Activated T-helper 9 cell treated with anti-CD3 and anti-CD28 coated beads, Interleukin-2, amount 50 U/mL, for 16 hours (primary cell): ENCODE measurements around the gene DTX3L.

ENCODE experiments used
- DNase-seq: peaks from one replicate; pipeline ENCODE4 v3.0.0-alpha.2; 2020; ENCODE audit warnings: low read depth

DTX3L gene

GRCh38 chr3:122564155-122564912, at the start of gene DTX3L, which contains the start of gene PARP9:
Gene DTX3L (plus strand): TSS chr3:122564338. CDS start chr3:122564427, 89 bp downstream.
Gene PARP9 (minus strand): TSS chr3:122564300. CDS start chr3:122559620, 4,680 bp downstream.
- DNase-seq: peak; percentile 65

GRCh38 chr3:122515020-122515468, 49.1 kb upstream of the DTX3L start:
- no peak for DNase-seq

DNA sequence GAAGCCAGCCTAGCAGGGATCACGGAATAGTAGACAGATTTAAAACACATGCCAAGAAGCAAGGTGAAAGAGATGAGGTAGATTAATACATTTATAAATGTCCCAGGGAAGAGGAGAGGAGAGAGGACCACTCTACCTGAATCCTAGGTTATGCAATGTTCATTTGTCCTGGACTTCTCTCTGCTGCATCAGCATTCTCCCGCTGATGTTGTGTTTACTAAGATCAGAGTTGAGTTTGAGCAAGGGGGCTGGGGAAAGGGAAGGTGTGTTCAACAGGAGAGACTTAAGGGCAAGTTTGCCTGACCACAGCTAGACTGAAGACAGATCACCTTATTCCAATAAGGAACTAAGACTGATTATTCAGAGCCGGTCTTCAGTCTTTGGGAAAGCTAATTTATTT, 48.3 kb upstream of the DTX3L start:
- DNase-seq: no peak

- no peak for DNase-seq
Measured at GRCh38 chr3:122516846-122517360, 47.2 kb upstream of the DTX3L start.

DNA sequence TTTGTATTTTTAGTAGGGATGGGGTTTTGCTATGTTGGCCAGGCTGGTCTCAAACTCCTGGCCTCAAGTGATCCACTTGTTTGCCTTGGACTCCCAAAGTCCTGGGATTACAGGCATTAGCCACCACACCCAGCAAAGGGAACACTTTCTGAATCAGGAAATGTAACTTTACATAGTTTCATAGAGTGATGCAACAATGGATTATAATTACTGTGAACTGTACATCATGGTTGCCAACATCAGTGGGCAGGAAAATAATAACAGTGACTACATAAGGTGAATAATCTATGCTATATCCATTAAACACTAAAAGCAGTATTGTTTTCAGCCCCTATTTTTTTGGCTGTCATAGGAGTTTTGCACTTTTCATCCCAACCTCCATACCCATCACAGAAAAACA, 44.4 kb upstream of the DTX3L start:
- no peak for DNase-seq

GRCh38 chr3:122520861-122521260, 43.3 kb upstream of the DTX3L start:
- DNase-seq: no peak

- no peak for DNase-seq
Measured at GRCh38 chr3:122523317-122523716, 40.8 kb upstream of the DTX3L start.

GRCh38 chr3:122530164-122530563, 34.0 kb upstream of the DTX3L start:
- DNase-seq: no peak

DNA sequence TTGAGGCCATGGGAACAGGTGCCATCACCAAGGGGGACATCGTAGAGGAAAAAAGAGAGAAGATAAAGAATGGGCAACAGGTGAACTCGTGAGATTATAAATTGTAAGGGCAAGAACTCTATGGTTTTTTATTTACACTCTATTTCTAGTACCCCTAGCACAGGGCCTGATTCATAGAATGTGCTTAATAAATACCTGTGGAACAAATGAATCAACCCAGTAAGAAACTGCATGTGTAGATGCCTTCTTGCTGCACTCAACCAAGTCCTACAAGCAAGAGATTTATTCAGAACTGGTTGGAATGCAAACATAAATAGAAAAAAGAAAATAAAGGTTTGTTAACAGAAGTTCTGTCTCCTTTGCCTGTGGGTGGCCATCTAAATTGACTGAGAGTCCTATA, 30.7 kb upstream of the DTX3L start:
- DNase-seq: no peak

DNA sequence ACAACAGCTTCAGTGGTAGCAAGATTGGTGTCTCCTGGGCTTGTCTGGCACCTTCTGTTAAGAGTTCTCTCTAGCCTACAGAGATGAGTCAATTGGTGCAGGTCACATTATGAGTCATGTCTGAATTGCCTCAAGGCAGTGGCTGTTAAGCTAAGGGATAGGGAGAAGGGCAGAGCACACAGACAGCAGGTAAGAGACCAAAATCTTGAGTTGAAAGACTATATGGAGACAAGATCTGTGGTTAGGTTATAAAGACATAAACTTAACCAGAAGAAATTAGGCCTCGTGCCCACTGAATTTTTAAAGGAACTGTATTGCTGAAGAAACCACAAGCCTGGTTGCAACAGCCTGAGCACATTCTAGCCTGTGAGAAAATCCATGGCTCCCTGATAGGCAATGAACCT, 30.2 kb upstream of the DTX3L start:
- DNase-seq: no peak

DNA sequence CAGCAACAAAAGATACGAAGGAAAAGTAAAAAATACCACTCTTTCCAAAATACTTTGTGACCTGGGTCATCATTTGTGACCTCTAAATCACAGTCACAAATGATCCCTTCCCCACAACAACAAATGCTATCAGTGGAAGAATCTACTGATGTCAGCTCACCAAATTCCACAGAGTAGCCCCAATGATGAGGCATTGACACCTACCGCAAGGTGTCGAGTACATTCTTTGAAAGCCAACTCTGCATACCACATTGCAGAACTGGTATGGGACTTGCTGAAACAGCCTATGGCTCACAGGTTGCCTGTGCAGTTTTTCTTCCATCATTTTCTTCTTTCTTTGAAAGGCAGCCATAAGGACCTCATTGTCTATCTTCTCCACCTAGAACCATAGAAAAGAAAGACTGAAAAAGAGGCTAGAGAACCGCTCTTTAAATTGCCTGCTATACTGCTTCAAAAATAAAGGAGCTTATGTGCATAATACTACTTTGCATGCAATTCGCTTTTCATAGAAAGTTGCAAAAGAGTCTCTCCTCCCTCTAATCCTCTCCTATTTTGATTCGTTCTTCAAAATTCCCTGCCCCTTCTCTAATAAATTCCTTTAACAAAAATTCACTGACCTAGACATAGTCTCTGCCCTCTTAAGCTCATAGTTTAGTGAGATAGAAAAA, 28.0 kb upstream of the DTX3L start:
- DNase-seq: no peak

GRCh38 chr3:122536632-122537001, 27.5 kb upstream of the DTX3L start:
- DNase-seq: no peak

DNA sequence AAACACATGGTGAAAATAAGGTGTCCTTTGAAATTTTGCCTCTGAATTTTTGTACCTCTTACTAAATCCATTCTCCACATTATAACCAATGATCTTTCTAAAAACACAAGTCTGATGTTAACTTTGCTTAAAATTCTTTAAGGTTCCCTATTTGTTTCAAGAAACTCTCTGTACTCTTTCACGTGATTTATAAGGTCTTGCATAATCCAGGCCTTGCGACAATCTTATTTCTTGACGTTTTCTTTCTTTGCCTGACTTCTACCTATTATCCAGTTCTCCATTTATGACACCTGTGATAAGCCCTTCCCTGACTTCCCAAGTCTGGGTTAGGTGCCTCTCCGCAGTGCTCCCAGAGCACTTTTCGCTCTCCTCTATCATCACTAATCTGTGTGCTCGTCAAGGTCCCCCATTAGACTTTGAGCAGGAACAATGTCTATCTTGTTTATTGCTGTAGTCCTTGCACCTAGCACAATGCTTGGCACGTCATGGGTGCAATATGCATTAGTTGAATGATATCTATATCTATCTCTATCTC, 25.1 kb upstream of the DTX3L start:
- no peak for DNase-seq

DNA sequence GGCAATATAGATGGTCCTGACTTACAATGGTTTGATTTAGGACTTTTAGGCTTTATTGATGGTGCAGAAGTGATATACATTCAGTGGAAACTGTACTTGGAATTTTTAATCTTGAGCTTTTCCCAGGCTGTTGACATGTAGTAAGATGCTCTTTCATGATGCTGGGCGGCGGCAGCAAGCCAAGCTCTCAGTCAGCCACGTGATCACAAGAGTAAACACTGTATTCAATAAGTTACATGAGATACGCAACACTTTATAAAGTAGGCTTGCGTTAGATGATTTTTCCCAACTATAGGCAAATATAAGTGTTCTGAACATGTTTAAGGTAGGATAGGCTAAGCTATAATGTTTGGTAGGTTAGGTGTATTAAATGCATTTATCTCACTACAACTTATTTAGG, 18.0 kb upstream of the DTX3L start:
- DNase-seq: no peak

DNA sequence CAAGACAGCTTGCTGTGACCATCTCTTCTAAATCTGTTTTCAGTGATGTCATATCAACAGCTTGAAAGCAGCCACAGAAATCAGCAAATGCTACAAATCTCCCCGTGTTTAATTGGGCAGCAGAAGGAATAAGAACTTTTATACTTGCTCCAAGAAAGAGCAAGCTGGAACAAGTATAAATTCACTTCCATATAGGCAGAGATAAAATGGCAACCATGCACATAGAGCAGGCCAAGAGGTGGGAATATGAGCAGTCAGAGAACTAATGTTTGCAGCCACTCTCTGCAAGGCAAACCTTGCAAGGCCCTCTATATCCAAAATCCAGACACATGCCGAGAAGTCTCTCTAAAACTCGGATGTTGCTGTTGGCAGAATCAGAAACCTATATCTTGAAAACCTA, 16.1 kb upstream of the DTX3L start:
- DNase-seq: no peak

GRCh38 chr3:122548619-122549018, 15.5 kb upstream of the DTX3L start:
- DNase-seq: no peak

DNA sequence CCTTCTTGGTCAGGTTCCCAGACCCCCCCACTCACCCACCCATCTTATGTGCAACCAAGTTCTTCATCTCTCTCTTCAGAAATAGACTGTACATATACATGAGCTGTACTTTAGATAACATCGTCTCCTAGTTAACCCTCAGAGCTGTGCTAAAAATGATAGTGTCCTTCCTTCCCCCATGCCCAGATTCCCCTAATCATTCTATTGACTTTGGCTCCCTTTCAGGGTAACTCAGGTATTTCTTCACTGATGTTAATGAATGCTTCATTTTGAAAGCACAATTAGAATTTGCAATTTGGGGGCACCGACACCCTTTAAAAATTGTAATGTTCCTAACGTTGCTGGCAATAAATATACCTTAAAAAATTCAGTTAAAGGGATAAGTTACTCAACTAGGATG, 11.0 kb upstream of the DTX3L start:
- no peak for DNase-seq

GRCh38 chr3:122555275-122556071, 8.7 kb upstream of the DTX3L start:
- DNase-seq: no peak

GRCh38 chr3:122557356-122557755, 6.8 kb upstream of the DTX3L start:
- no peak for DNase-seq

GRCh38 chr3:122558605-122559004, 5.5 kb upstream of the DTX3L start:
- no peak for DNase-seq

GRCh38 chr3:122559906-122560305, 4.2 kb upstream of the DTX3L start:
- DNase-seq: no peak

DNA sequence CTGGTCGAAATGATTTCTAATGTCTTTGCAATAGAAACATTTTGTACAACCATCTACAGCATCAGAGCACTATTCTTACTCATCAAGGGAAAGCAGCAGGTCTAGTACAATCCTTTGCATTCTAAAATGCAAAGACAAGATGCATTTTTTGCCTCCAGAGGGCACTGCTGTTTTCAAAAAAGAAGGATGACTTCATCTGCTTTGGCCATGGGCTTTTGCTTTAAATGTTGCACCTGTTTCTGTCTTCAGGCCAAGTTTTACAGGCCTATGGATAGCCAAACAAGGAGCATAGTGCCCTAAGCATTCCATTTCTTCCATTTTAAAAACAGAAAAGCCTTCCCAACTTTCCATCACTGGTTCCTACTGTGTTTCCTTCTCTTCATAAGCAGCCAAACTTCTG, 3.5 kb upstream of the DTX3L start:
- DNase-seq: no peak
